Endothelial cell of umbilical vein (primary cell): ENCODE data around the gene CIITA. TPM values are rescaled to one million over a fixed set of nuclear protein-coding genes. Genes with fewer than 3 reads are reported as not detected.

ENCODE experiments used
- BruUV-seq: library from RNA; stranded (reverse); fragments of 400-500 nt; replicated peaks from 2 replicates; lab custom pipeline; 2021; lab: Mats Ljungman, UMichigan
- CTCF ChIA-PET: fragments of 300-600, 350-600 bp; sonication (Branson Sonifier 250); formaldehyde crosslinking; loops from one replicate; lab custom pipeline; 2021; ENCODE audit warnings: antibody characterized with exemption, inconsistent platforms; lab: Charles Lee
- POLR2A ChIA-PET: fragments of 300-600, 350-600 bp; sonication (Branson Sonifier 250); formaldehyde crosslinking; loops from one replicate; lab custom pipeline; 2021; ENCODE audit warnings: antibody characterized with exemption, inconsistent platforms; lab: Charles Lee
- DNase-seq: peaks from one replicate; pipeline ENCODE4 v3.0.0-alpha.2; 2011; ENCODE audit warnings: low read depth, low spot score
- FAIRE-seq: peaks from 2 replicates; lab custom pipeline; 2011; peaks lifted over from hg19 to GRCh38; lab: Jason Lieb, UNC
- H2AFZ ChIP-seq: 2 replicates; pipeline ENCODE4 v1.6.0; 2012; ENCODE audit warnings: low read depth, low read length, control low read depth, inconsistent platforms
- H3K27ac ChIP-seq: 2 replicates; pipeline ENCODE4 v1.5.1; 2011; ENCODE audit warnings: low read depth, mild to moderate bottlenecking, control low read depth, low read length, moderate library complexity; ENCODE audit not compliant: insufficient read depth
- H3K27me3 ChIP-seq, 2 experiments: 2 replicates each; pipeline versions ENCODE4 v1.6.0 to v1.6.1; 2011; ENCODE audit warnings: low read length in 2 of 2, mixed read lengths in 1 of 2; ENCODE audit not compliant: control insufficient read depth in 2 of 2, insufficient read depth in 2 of 2
- H3K36me3 ChIP-seq, 2 experiments: 2 replicates in 1 of 2; 3 replicates in 1 of 2; pipeline ENCODE4 v1.5.1; 2011; ENCODE audit warnings: low read length in 2 of 2, mild to moderate bottlenecking in 1 of 2, moderate library complexity in 1 of 2; ENCODE audit not compliant: control insufficient read depth in 2 of 2, insufficient read depth in 2 of 2; ENCODE audit errors: extremely low read depth in 1 of 2
- H3K4me1 ChIP-seq: 3 replicates; pipeline ENCODE4 v1.5.1; 2011; ENCODE audit warnings: mild to moderate bottlenecking, low read length; ENCODE audit not compliant: control insufficient read depth, insufficient read depth; ENCODE audit errors: extremely low read depth
- H3K4me2 ChIP-seq: 2 replicates; pipeline ENCODE4 v1.6.1; 2011; ENCODE audit warnings: low read length, control low read depth, mixed read lengths; ENCODE audit not compliant: insufficient read depth
- H3K4me3 ChIP-seq, 3 experiments: fragments of 200-600 bp in 1 of 3; sonication (generic), shearing (Covaris generic) in 1 of 3; replicated peaks in 1 of 3; 2 replicates each; pipeline ENCODE4 v1.5.1; 2011 to 2016; ENCODE audit warnings: control low read depth in 3 of 3, low read length in 3 of 3, mild to moderate bottlenecking in 2 of 3, inconsistent platforms in 1 of 3, low read depth in 1 of 3, moderate library complexity in 1 of 3; ENCODE audit not compliant: insufficient read depth in 1 of 3
- H3K79me2 ChIP-seq: 2 replicates; pipeline ENCODE4 v1.6.0; 2012; ENCODE audit warnings: low read length, inconsistent platforms; ENCODE audit not compliant: control insufficient read depth, insufficient read depth
- H3K9ac ChIP-seq: replicated peaks from 2 replicates; pipeline ENCODE3; 2011; ENCODE audit warnings: low read length, control low read depth; ENCODE audit not compliant: insufficient read depth; ENCODE audit errors: extremely low read depth
- H3K9me1 ChIP-seq: replicated peaks from 3 replicates; pipeline ENCODE4 v1.6.0; 2011; ENCODE audit warnings: mild to moderate bottlenecking, low read length; ENCODE audit not compliant: control insufficient read depth, insufficient read depth; ENCODE audit errors: extremely low read depth
- H3K9me3 ChIP-seq: replicated peaks from 2 replicates; pipeline ENCODE4 v1.5.1; 2012; ENCODE audit warnings: low read length, inconsistent platforms; ENCODE audit not compliant: control insufficient read depth, insufficient read depth
- H4K20me1 ChIP-seq: replicated peaks from 2 replicates; pipeline ENCODE3; 2011; ENCODE audit warnings: mild to moderate bottlenecking, low read length; ENCODE audit not compliant: control insufficient read depth, insufficient read depth; ENCODE audit errors: extremely low read depth
- CTCF ChIP-seq, 2 donors: IDR thresholded peaks; 1 replicate in 1 of 2; 2 replicates in 1 of 2; pipeline ENCODE4 v1.5.1; 2011; ENCODE audit warnings: low read length in 2 of 2, mild to moderate bottlenecking in 2 of 2, moderate library complexity in 2 of 2, control low read depth in 1 of 2, inconsistent platforms in 1 of 2, low read depth in 1 of 2; ENCODE audit not compliant: insufficient read depth in 1 of 2; ENCODE audit errors: extremely low read depth in 1 of 2
- EZH2 ChIP-seq: IDR thresholded peaks from 2 replicates; pipeline ENCODE4 v1.6.1; 2012; ENCODE audit warnings: borderline replicate concordance, low read depth, mild to moderate bottlenecking, moderate library complexity, low read length, inconsistent platforms; ENCODE audit not compliant: severe bottlenecking
- FOS ChIP-seq: IDR thresholded peaks from 2 replicates; pipeline ENCODE4 v1.6.1; 2011; ENCODE audit warnings: mild to moderate bottlenecking, low read length, moderate library complexity, borderline replicate concordance; ENCODE audit not compliant: insufficient read depth
- GATA2 ChIP-seq: IDR thresholded peaks from 2 replicates; pipeline ENCODE4 v1.7.0; 2011; ENCODE audit warnings: low read depth, mild to moderate bottlenecking, moderate library complexity, mixed read lengths, low read length; ENCODE audit not compliant: insufficient read length, insufficient read depth
- JUN ChIP-seq: IDR thresholded peaks from 2 replicates; pipeline ENCODE4 v1.6.1; 2011; ENCODE audit warnings: borderline replicate concordance, low read depth; ENCODE audit not compliant: insufficient read length, insufficient read depth
- MAX ChIP-seq: IDR thresholded peaks from 2 replicates; pipeline ENCODE4 v1.6.1; 2011; ENCODE audit not compliant: insufficient read depth, insufficient read length
- MYC ChIP-seq: IDR thresholded peaks from one replicate; pipeline ENCODE4 v1.6.1; 2011; ENCODE audit warnings: mild to moderate bottlenecking, low read depth, low read length
- POLR2A ChIP-seq: IDR thresholded peaks from 2 replicates; pipeline ENCODE4 v1.6.1; 2012; ENCODE audit warnings: low read depth, mild to moderate bottlenecking, control low read depth, low read length
- POLR2AphosphoS5 ChIP-seq: IDR thresholded peaks from 2 replicates; pipeline ENCODE4 v1.6.1; 2012; ENCODE audit warnings: low read depth, mild to moderate bottlenecking, control low read depth, low read length, moderate library complexity; ENCODE audit not compliant: insufficient read depth
- dilution Hi-C: fragments of 300-500 bp; cut with MboI; formaldehyde crosslinking; loops from one replicate; pipeline ENCODE4 v1.15.0; 2019; ENCODE audit warnings: low sequenced_read_pairs; ENCODE audit not compliant: extremely low pct_ligation_motif_present
- intact Hi-C: fragments of 100-400 bp; cut with micrococcal nuclease; formaldehyde crosslinking; loops from one replicate; pipeline ENCODE4 v1.10.0; 2022
- polyA plus RNA-seq, 4 experiments: library from polyadenylated mRNA; depleted of rRNA in 3 of 4; stranded (reverse) in 3 of 4; unstranded in 1 of 4; fragments of >200 nt; gene quantifications; 2 replicates each; pipeline versions ENCODE4 v1.2.1 to v1.2.3, GENCODE V29; 2011 to 2012; ENCODE audit warnings: missing spikeins in 1 of 4
- total RNA-seq: library from RNA; stranded (reverse); gene quantifications from 2 replicates; pipeline ENCODE4 v1.2.3, GENCODE V29; 2021

CIITA gene
- total and polyA plus RNA-seq, 2 donors (not counting 3 experiments of a cell fraction or from before 2014, with no cell fraction given) = not detected

- no peaks in the 10 kb centered on the region for H3K36me3 ChIP-seq
- H4K20me1 ChIP-seq = no peaks in the 10 kb centered on the region
- dilution Hi-C loops = no loop called here
- FAIRE-seq (no peak), DNase-seq (no peak)
- no peak overlapping the region for H3K9ac ChIP-seq
- H3K27ac ChIP-seq = no peak overlapping the region
- H3K9me3 ChIP-seq = no peaks in the 10 kb centered on the region
- POLR2A ChIA-PET = no interaction called here
- no TSS peak for BruUV-seq
- no peak overlapping the region for H3K4me3 ChIP-seq
- H2AFZ ChIP-seq = no peak overlapping the region
- no peaks in the 10 kb centered on the region for H3K27me3 ChIP-seq
- no peak overlapping the region for H3K4me2 ChIP-seq
- H3K79me2 ChIP-seq = no peaks in the 10 kb centered on the region
- H3K9me1 ChIP-seq = no peaks in the 10 kb centered on the region
- intact Hi-C loops = loop anchor here (2.0 to 5.0 kb wide), 2 partner anchors 92 to 174 kb away; no protein-coding TSS in a partner anchor
- no peak for TF ChIP-seq CTCF (IDR thresholded peaks at IDR 0.05; ENCODE audit: extremely low read depth in 1 of 2, insufficient read depth in 1 of 2, low read depth in 1 of 2, low read length in 2 of 2)
- CTCF ChIA-PET = interaction anchor here (0.6 to 3.2 kb wide), 38 partner anchors 8 to 604 kb away, joined by 3 to 61 read pairs (median 4); partner anchors contain the start of genes CIITA, CLEC16A, DEXI and EMP2
- H3K4me1 ChIP-seq = no peaks in the 10 kb centered on the region
These were observed 42.0 kb downstream of the CIITA start for GRCh38 chr16:10919003-10919351.

GRCh38 chr16:10920726-10921427, 43.9 kb downstream of the CIITA start:
- Histone ChIP-seq H3K36me3 (peaks cover 0 to 2% of the 10 kb centered on the region in 2 experiments), H3K9me1 (no peaks in the 10 kb centered on the region), H3K4me2 (no peak overlapping the region), H3K79me2 (no peaks in the 10 kb centered on the region), H3K27me3 (no peaks in the 10 kb centered on the region), H3K9ac (no peak overlapping the region), H3K9me3 (no peaks in the 10 kb centered on the region), H2AFZ (no peak overlapping the region), H3K4me1 (no peaks in the 10 kb centered on the region), H4K20me1 (no peaks in the 10 kb centered on the region), H3K4me3 (no peak overlapping the region), H3K27ac (no peak overlapping the region)
- intact Hi-C loops (no loop called here), dilution Hi-C loops (no loop called here)
- BruUV-seq = no TSS peak
- ChIA-PET POLR2A (no interaction called here), CTCF (interaction anchor here (0.8 kb wide), 2 partner anchors 11 to 252 kb away, joined by 3 read pairs; no protein-coding TSS in a partner anchor)
- TF ChIP-seq GATA2 = no peak
- TF ChIP-seq CTCF (IDR thresholded peaks at IDR 0.05; ENCODE audit: extremely low read depth in 1 of 2, insufficient read depth in 1 of 2, low read depth in 1 of 2, low read length in 2 of 2) = no peak
- TF ChIP-seq FOS = no peak
- no peak for TF ChIP-seq POLR2A
- no peak for TF ChIP-seq JUN
- no peak for TF ChIP-seq MYC
- no peak for TF ChIP-seq EZH2
- TF ChIP-seq MAX = no peak
- TF ChIP-seq POLR2AphosphoS5 = no peak
- DNase-seq (no peak), FAIRE-seq (no peak)
